Loucy (cell line): ENCODE data around the gene CFAP126.
A peak's percentile ranks its signal among the peaks of the same experiment; 100 is the strongest.

ENCODE experiments used
- H2AFZ ChIP-seq: fragments of 200-600 bp; sonication (generic); 2 replicates; pipeline ENCODE4 v1.6.0; 2016; ENCODE audit warnings: antibody characterized with exemption, mild to moderate bottlenecking, low read length, moderate library complexity
- H3F3A ChIP-seq: fragments of 200-600 bp; 2 replicates; pipeline ENCODE4 v1.6.0; 2016; ENCODE audit warnings: antibody characterized with exemption, low read depth, mild to moderate bottlenecking
- H3K27me3 ChIP-seq: fragments of 200-600 bp; sonication (generic); 2 replicates; pipeline ENCODE4 v1.6.1; 2014; ENCODE audit warnings: low read length, mild to moderate bottlenecking; ENCODE audit not compliant: insufficient read depth, poor library complexity, severe bottlenecking
- H3K36me3 ChIP-seq: fragments of 200-600 bp; sonication (generic); 2 replicates; pipeline ENCODE4 v1.6.1; 2016; ENCODE audit warnings: low read length; ENCODE audit not compliant: insufficient read depth
- H3K4me1 ChIP-seq: fragments of 200-600 bp; sonication (generic); 2 replicates; pipeline ENCODE4 v1.5.1; 2014; ENCODE audit warnings: low read length, mild to moderate bottlenecking; ENCODE audit not compliant: insufficient read depth, poor library complexity, severe bottlenecking
- H3K4me2 ChIP-seq: fragments of 200-600 bp; sonication (generic); 2 replicates; pipeline ENCODE4 v1.6.0; 2014; ENCODE audit warnings: antibody characterized with exemption, low read length, low read depth, mild to moderate bottlenecking; ENCODE audit not compliant: poor library complexity, severe bottlenecking
- H3K4me3 ChIP-seq: fragments of 200-600 bp; sonication (generic); 2 replicates; pipeline ENCODE4 v1.5.1; 2014; ENCODE audit warnings: low read length, mild to moderate bottlenecking, mixed read lengths; ENCODE audit not compliant: poor library complexity, severe bottlenecking
- H3K79me2 ChIP-seq: fragments of 200-600 bp; sonication (generic); 2 replicates; pipeline ENCODE4 v1.6.1; 2014; ENCODE audit warnings: low read length; ENCODE audit not compliant: insufficient read depth
- H3K9ac ChIP-seq: fragments of 200-600 bp; sonication (generic); 2 replicates; pipeline ENCODE4 v1.6.0; 2014; ENCODE audit warnings: mild to moderate bottlenecking, low read depth, low read length, moderate library complexity; ENCODE audit not compliant: poor library complexity, severe bottlenecking
- H3K9me2 ChIP-seq: fragments of 200-600 bp; sonication (generic); replicated peaks from 2 replicates; pipeline ENCODE4 v1.6.1; 2016; ENCODE audit warnings: low read depth, low read length, mixed read lengths
- H3K9me3 ChIP-seq: fragments of 200-600 bp; sonication (generic); 2 replicates; pipeline ENCODE4 v1.6.1; 2014; ENCODE audit warnings: mild to moderate bottlenecking, antibody characterized with exemption, low read length, low read depth; ENCODE audit not compliant: insufficient read depth
- H4K20me1 ChIP-seq: fragments of 200-600 bp; sonication (generic); 2 replicates; pipeline ENCODE4 v1.6.0; 2014; ENCODE audit warnings: antibody characterized with exemption, low read length, mild to moderate bottlenecking; ENCODE audit not compliant: insufficient read depth, poor library complexity, severe bottlenecking
- EZH2phosphoT487 ChIP-seq: fragments of 200-600 bp; IDR thresholded peaks from 2 replicates; pipeline ENCODE4 v1.6.1; 2018; ENCODE audit warnings: antibody characterized with exemption, mild to moderate bottlenecking, moderate library complexity, borderline replicate concordance
- TF ChIP-seq, protein P1 (sequence below): fragments of 200-600 bp; sonication (generic); conservative IDR thresholded peaks from 2 replicates; pipeline ENCODE4 v1.5.1; 2014; ENCODE audit warnings: mild to moderate bottlenecking, antibody characterized with exemption, low read length

CFAP126 gene

GRCh38 chr1:161365207-161365606 is 2.5 kb downstream of the CFAP126 start:
- Histone ChIP-seq H3F3A (no peaks in the 10 kb centered on the region), H3K4me1 (no peaks in the 10 kb centered on the region), H3K9me3 (no peaks in the 10 kb centered on the region), H3K36me3 (peaks cover 19% of the 10 kb centered on the region; the same call in 1 of the 2 replicates), H3K27me3 (no peaks in the 10 kb centered on the region), H3K4me2 (no peak overlapping the region), H4K20me1 (no peaks in the 10 kb centered on the region), H3K9me2 (no peaks in the 10 kb centered on the region), H2AFZ (no peak overlapping the region), H3K9ac (no peak overlapping the region), H3K79me2 (no peaks in the 10 kb centered on the region), H3K4me3 (no peak overlapping the region)
- TF ChIP-seq, protein P1, sequence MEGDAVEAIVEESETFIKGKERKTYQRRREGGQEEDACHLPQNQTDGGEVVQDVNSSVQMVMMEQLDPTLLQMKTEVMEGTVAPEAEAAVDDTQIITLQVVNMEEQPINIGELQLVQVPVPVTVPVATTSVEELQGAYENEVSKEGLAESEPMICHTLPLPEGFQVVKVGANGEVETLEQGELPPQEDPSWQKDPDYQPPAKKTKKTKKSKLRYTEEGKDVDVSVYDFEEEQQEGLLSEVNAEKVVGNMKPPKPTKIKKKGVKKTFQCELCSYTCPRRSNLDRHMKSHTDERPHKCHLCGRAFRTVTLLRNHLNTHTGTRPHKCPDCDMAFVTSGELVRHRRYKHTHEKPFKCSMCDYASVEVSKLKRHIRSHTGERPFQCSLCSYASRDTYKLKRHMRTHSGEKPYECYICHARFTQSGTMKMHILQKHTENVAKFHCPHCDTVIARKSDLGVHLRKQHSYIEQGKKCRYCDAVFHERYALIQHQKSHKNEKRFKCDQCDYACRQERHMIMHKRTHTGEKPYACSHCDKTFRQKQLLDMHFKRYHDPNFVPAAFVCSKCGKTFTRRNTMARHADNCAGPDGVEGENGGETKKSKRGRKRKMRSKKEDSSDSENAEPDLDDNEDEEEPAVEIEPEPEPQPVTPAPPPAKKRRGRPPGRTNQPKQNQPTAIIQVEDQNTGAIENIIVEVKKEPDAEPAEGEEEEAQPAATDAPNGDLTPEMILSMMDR, result no peak
- TF ChIP-seq EZH2phosphoT487, result no peak

GRCh38 chr1:161364332-161364731 is 3.3 kb downstream of the CFAP126 start:
- no peaks in the 10 kb centered on the region for H3K27me3 ChIP-seq
- TF ChIP-seq, protein P1, result no peak
- TF ChIP-seq EZH2phosphoT487, result no peak
- no peak overlapping the region for H3K9ac ChIP-seq
- no peaks in the 10 kb centered on the region for H3K9me3 ChIP-seq
- H4K20me1 ChIP-seq, result no peaks in the 10 kb centered on the region
- H2AFZ ChIP-seq, result no peak overlapping the region
- H3K4me2 ChIP-seq, result no peak overlapping the region
- H3K4me3 ChIP-seq, result no peak overlapping the region
- H3F3A ChIP-seq, result no peaks in the 10 kb centered on the region
- H3K4me1 ChIP-seq, result peaks cover 6% of the 10 kb centered on the region
- peaks cover 19% of the 10 kb centered on the region; the same call in 1 of the 2 replicates for H3K36me3 ChIP-seq
- no peaks in the 10 kb centered on the region for H3K79me2 ChIP-seq
- H3K9me2 ChIP-seq, result no peaks in the 10 kb centered on the region

GRCh38 chr1:161359291-161359690 is 8.4 kb downstream of the CFAP126 start:
- H3K79me2 ChIP-seq, result no peaks in the 10 kb centered on the region
- H3K9me3 ChIP-seq, result no peaks in the 10 kb centered on the region
- H3K36me3 ChIP-seq, result peaks cover 7% of the 10 kb centered on the region; the same call in 1 of the 2 replicates
- H3K9me2 ChIP-seq, result no peaks in the 10 kb centered on the region
- no peaks in the 10 kb centered on the region for H4K20me1 ChIP-seq
- no peaks in the 10 kb centered on the region for H3F3A ChIP-seq
- TF ChIP-seq EZH2phosphoT487, result no peak
- TF ChIP-seq, protein P1, result no peak
- peak overlapping the region; percentile 57 for H3K4me2 ChIP-seq
- peak overlapping the region; percentile 54 for H3K9ac ChIP-seq
- H3K4me1 ChIP-seq, result peaks cover 11% of the 10 kb centered on the region
- peak overlapping the region; percentile 57 for H2AFZ ChIP-seq
- H3K4me3 ChIP-seq, result peak overlapping the region; percentile 45
- no peaks in the 10 kb centered on the region for H3K27me3 ChIP-seq
